Keratinocyte (primary cell): Measurements from ENCODE around the gene MAN2A2. TPM values are rescaled to one million over a fixed set of nuclear protein-coding genes. Genes with fewer than 3 reads are reported as not detected.

Source experiments
- DNase-seq: peaks from one replicate; pipeline ENCODE4 v3.0.0-alpha.2; 2011; ENCODE audit warnings: low read depth, missing footprints, low spot score
- FAIRE-seq: peaks from 2 replicates; lab custom pipeline; 2011; peaks lifted over from hg19 to GRCh38; lab: Jason Lieb, UNC
- H2AFZ ChIP-seq: 2 replicates; pipeline ENCODE4 v1.6.0; 2012; ENCODE audit warnings: low read length, control low read depth, inconsistent platforms; ENCODE audit not compliant: control insufficient read depth
- H3K27ac ChIP-seq: 2 replicates; pipeline ENCODE4 v1.5.1; 2011; ENCODE audit warnings: low read length; ENCODE audit not compliant: control insufficient read depth, insufficient read depth
- H3K27me3 ChIP-seq: 3 replicates; pipeline ENCODE4 v1.6.0; 2011; ENCODE audit warnings: low read length; ENCODE audit not compliant: control insufficient read depth, insufficient read depth; ENCODE audit errors: extremely low read depth
- H3K36me3 ChIP-seq, 2 experiments: 2 replicates in 1 of 2; 3 replicates in 1 of 2; pipeline ENCODE4 v1.5.1; 2011; ENCODE audit warnings: low read length in 2 of 2, mild to moderate bottlenecking in 1 of 2; ENCODE audit not compliant: control insufficient read depth in 2 of 2, insufficient read depth in 2 of 2; ENCODE audit errors: extremely low read depth in 1 of 2
- H3K4me1 ChIP-seq: 3 replicates; pipeline ENCODE4 v1.5.1; 2011; ENCODE audit warnings: low read length; ENCODE audit not compliant: control insufficient read depth, insufficient read depth; ENCODE audit errors: extremely low read depth
- H3K4me2 ChIP-seq: 3 replicates; pipeline ENCODE4 v1.6.0; 2011; ENCODE audit warnings: low read depth, low read length; ENCODE audit not compliant: control insufficient read depth, insufficient read depth; ENCODE audit errors: extremely low read depth
- H3K4me3 ChIP-seq, 3 experiments: fragments of 200-600 bp in 1 of 3; sonication (generic) in 1 of 3; 2 replicates in 2 of 3; 3 replicates in 1 of 3; pipeline ENCODE4 v1.5.1; 2011 to 2016; ENCODE audit warnings: low read length in 3 of 3, mild to moderate bottlenecking in 3 of 3, control low read depth in 2 of 3, inconsistent platforms in 1 of 3, low read depth in 1 of 3, mixed read lengths in 1 of 3, mixed run types in 1 of 3, moderate library complexity in 1 of 3; ENCODE audit not compliant: control insufficient read depth in 2 of 3, insufficient read depth in 2 of 3; ENCODE audit errors: extremely low read depth in 1 of 3
- H3K79me2 ChIP-seq: 2 replicates; pipeline ENCODE4 v1.6.0; 2012; ENCODE audit warnings: low read length; ENCODE audit not compliant: control insufficient read depth, insufficient read depth
- H3K9ac ChIP-seq: 3 replicates; pipeline ENCODE4 v1.6.0; 2011; ENCODE audit warnings: low read length; ENCODE audit not compliant: control insufficient read depth, insufficient read depth; ENCODE audit errors: extremely low read depth
- H3K9me1 ChIP-seq: 3 replicates; pipeline ENCODE4 v1.6.0; 2011; ENCODE audit warnings: low read length; ENCODE audit not compliant: control insufficient read depth, insufficient read depth; ENCODE audit errors: extremely low read depth
- H3K9me3 ChIP-seq: 2 replicates; pipeline ENCODE4 v1.5.1; 2012; ENCODE audit warnings: low read depth, low read length; ENCODE audit not compliant: control insufficient read depth
- H4K20me1 ChIP-seq: 3 replicates; pipeline ENCODE4 v1.6.0; 2011; ENCODE audit warnings: low read length; ENCODE audit not compliant: control insufficient read depth, insufficient read depth; ENCODE audit errors: extremely low read depth
- EZH2 ChIP-seq: IDR thresholded peaks from one replicate; pipeline ENCODE4 v1.6.1; 2012; ENCODE audit warnings: inconsistent platforms, mild to moderate bottlenecking, low read length, moderate library complexity
- dilution Hi-C: fragments of 300-500 bp; cut with MboI; formaldehyde crosslinking; loops from one replicate; pipeline ENCODE4 v1.7.0; 2020; ENCODE audit warnings: low sequenced_read_pairs; ENCODE audit not compliant: extremely low pct_ligation_motif_present
- polyA plus RNA-seq, 5 experiments: library from polyadenylated mRNA; depleted of rRNA in 3 of 5; stranded (reverse) in 3 of 5; stranded (forward) in 1 of 5; unstranded in 1 of 5; fragments of >200 nt; gene quantifications; 1 replicate in 1 of 5; 2 replicates in 3 of 5; 3 replicates in 1 of 5; pipeline versions ENCODE4 v1.2.1 to v1.2.3, GENCODE V29; 2011 to 2012; ENCODE audit warnings: missing spikeins in 2 of 5, low read depth in 1 of 5, low replicate concordance in 1 of 5
- TF ChIP-seq, protein P1 (sequence below), 3 experiments: IDR thresholded peaks in 1 of 3; conservative IDR thresholded peaks in 1 of 3; optimal IDR thresholded peaks in 1 of 3; 2 replicates in 2 of 3; 3 replicates in 1 of 3; pipeline versions ENCODE3 to v1.5.1; 2011; ENCODE audit warnings: low read length in 3 of 3, mild to moderate bottlenecking in 3 of 3, moderate library complexity in 2 of 3, control low read depth in 1 of 3, inconsistent platforms in 1 of 3; ENCODE audit not compliant: insufficient read depth in 2 of 3; ENCODE audit errors: extremely low read depth in 1 of 3

MAN2A2 gene
- polyA plus RNA-seq, 1 donor (not counting 4 experiments of a cell fraction or from before 2014, with no cell fraction given), result 6.6 TPM

DNA sequence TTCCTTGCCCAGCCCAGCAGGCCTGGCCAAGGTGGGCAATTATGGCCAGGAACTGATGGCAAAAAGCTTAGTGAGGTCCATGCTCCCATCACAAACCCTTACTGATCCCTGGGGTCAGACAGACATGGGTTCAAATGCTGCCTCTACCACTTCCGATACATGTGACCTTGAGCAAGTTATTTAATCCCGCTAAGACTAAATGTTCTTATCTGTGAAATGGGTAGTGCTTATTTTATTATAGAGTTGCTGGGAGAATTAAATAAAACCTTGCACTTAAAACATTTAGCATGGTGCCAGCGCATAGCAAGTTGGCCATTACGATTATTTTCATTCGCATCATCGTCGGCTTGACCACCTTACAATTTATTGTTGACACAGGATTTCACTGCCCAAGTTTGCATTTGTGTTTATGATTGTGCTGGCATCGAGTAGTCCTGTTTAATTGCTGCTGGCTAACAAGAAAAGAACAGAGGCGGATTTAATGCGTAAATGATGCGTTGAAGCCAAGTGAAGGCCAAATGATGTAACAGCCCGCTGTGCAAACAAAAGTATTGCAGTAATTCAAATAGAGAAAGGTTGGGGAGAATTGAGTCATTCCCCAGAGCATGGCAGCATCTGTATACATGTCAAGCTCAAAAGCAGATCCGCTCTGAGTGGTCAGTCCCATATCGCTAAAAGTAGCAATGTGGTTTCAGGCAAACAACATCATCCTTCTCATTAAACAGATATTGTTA is 42.0 kb upstream of the MAN2A2 start:
- no peaks in the 10 kb centered on the region for H3K9me3 ChIP-seq
- DNase-seq (no peak), FAIRE-seq (no peak)
- H4K20me1 ChIP-seq, result no peaks in the 10 kb centered on the region
- no peak overlapping the region for H3K27ac ChIP-seq
- no peaks in the 10 kb centered on the region for H3K27me3 ChIP-seq
- H3K4me3 ChIP-seq, result no peak overlapping the region
- no peak overlapping the region for H2AFZ ChIP-seq
- no peaks in the 10 kb centered on the region for H3K36me3 ChIP-seq
- dilution Hi-C loops, result no loop called here
- H3K9ac ChIP-seq, result no peak overlapping the region
- no peaks in the 10 kb centered on the region for H3K79me2 ChIP-seq
- peaks cover 18% of the 10 kb centered on the region for H3K4me1 ChIP-seq
- no peak overlapping the region for H3K4me2 ChIP-seq
- H3K9me1 ChIP-seq, result no peaks in the 10 kb centered on the region
- no peak for TF ChIP-seq EZH2
- TF ChIP-seq, protein P1, sequence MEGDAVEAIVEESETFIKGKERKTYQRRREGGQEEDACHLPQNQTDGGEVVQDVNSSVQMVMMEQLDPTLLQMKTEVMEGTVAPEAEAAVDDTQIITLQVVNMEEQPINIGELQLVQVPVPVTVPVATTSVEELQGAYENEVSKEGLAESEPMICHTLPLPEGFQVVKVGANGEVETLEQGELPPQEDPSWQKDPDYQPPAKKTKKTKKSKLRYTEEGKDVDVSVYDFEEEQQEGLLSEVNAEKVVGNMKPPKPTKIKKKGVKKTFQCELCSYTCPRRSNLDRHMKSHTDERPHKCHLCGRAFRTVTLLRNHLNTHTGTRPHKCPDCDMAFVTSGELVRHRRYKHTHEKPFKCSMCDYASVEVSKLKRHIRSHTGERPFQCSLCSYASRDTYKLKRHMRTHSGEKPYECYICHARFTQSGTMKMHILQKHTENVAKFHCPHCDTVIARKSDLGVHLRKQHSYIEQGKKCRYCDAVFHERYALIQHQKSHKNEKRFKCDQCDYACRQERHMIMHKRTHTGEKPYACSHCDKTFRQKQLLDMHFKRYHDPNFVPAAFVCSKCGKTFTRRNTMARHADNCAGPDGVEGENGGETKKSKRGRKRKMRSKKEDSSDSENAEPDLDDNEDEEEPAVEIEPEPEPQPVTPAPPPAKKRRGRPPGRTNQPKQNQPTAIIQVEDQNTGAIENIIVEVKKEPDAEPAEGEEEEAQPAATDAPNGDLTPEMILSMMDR (optimal IDR thresholded peaks at IDR 0.05 in 1 of 3, IDR thresholded peaks at IDR 0.05 in 1 of 3, conservative IDR thresholded peaks at IDR 0.05 in 1 of 3; ENCODE audit: extremely low read depth in 1 of 3, insufficient read depth in 2 of 3, low read length in 3 of 3), result no peak

DNA sequence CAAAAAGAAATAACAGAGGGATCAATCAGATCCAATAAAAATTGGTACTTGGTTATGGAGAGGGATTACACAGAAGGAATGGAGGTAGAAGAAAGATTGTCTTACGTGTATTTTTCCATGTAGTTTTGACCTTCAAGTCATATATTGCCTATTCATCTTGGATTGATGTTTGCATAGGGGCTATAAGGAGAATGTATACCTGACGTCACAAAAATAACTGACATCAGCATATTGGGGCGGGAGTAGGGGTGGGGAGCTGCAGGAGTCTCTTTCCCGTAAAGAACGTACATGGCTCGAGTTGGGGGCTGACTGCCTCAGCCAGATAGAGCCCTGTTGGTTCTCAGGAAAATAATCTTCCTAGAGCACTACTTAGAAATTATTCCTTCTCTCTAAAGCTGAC is 40.6 kb upstream of the MAN2A2 start:
- FAIRE-seq (no peak), DNase-seq (no peak)
- Histone ChIP-seq H3K4me1 (peaks cover 18% of the 10 kb centered on the region), H3K4me3 (no peak overlapping the region), H3K4me2 (no peak overlapping the region), H4K20me1 (no peaks in the 10 kb centered on the region), H3K9me3 (no peaks in the 10 kb centered on the region), H2AFZ (no peak overlapping the region), H3K36me3 (no peaks in the 10 kb centered on the region), H3K9me1 (no peaks in the 10 kb centered on the region), H3K27me3 (no peaks in the 10 kb centered on the region), H3K27ac (no peak overlapping the region), H3K79me2 (no peaks in the 10 kb centered on the region), H3K9ac (no peak overlapping the region)
- dilution Hi-C loops, result no loop called here
- TF ChIP-seq, protein P1 (optimal IDR thresholded peaks at IDR 0.05 in 1 of 3, IDR thresholded peaks at IDR 0.05 in 1 of 3, conservative IDR thresholded peaks at IDR 0.05 in 1 of 3; ENCODE audit: extremely low read depth in 1 of 3, insufficient read depth in 2 of 3, low read length in 3 of 3), result no peak
- TF ChIP-seq EZH2, result no peak
